ENCODE results near the gene BCL2L1.

Gene BCL2L1

DNA sequence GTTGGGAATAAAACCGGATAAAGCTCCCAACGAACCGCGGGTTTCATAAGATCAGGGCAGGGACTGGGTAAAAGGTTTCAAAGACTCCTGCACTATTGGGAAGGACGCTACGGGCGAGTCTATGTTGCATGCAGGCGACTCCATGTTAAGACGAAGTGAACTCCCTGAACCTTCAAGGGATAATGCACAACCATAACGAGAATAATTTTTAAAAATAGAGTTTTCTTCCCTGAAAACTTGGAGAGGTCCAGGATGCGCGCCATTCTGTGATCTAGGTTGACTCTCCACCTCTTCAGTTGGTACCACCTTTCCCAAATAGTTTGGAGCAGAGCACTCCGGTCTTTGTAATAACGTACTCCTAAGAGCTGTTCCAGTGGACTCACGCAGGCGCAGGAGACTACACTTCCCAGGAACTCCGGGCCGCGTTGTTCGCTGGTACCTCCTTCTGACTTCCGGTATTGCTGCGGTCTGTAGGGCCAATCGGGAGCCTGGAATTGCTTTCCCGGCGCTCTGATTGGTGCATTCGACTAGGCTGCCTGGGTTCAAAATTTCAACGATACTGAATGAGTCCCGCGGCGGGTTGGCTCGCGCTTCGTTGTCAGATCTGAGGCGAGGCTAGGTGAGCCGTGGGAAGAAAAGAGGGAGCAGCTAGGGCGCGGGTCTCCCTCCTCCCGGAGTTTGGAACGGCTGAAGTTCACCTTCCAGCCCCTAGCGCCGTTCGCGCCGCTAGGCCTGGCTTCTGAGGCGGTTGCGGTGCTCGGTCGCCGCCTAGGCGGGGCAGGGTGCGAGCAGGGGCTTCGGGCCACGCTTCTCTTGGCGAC, 16.3 kb upstream of the BCL2L1 start, which contains the start of gene TPX2:
Gene TPX2 (plus strand): TSS at position 562 of the 821 bp plus-strand sequence. CDS start 18,187 bp downstream, outside the sequence.
- H3K4me3 ChIP-seq (ENCODE audit: control insufficient read depth, low read depth, low read length): peak within 1 kb of the TSS; percentile 67
- TF ChIP-seq, protein P1, sequence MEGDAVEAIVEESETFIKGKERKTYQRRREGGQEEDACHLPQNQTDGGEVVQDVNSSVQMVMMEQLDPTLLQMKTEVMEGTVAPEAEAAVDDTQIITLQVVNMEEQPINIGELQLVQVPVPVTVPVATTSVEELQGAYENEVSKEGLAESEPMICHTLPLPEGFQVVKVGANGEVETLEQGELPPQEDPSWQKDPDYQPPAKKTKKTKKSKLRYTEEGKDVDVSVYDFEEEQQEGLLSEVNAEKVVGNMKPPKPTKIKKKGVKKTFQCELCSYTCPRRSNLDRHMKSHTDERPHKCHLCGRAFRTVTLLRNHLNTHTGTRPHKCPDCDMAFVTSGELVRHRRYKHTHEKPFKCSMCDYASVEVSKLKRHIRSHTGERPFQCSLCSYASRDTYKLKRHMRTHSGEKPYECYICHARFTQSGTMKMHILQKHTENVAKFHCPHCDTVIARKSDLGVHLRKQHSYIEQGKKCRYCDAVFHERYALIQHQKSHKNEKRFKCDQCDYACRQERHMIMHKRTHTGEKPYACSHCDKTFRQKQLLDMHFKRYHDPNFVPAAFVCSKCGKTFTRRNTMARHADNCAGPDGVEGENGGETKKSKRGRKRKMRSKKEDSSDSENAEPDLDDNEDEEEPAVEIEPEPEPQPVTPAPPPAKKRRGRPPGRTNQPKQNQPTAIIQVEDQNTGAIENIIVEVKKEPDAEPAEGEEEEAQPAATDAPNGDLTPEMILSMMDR (IDR thresholded peaks at IDR 0.05; ENCODE audit: control insufficient read depth, insufficient read depth, low read depth, low read length, missing control alignments): peak; percentile 21
- peak; percentile 86 for DNase-seq (ENCODE audit: low read depth)

DNA sequence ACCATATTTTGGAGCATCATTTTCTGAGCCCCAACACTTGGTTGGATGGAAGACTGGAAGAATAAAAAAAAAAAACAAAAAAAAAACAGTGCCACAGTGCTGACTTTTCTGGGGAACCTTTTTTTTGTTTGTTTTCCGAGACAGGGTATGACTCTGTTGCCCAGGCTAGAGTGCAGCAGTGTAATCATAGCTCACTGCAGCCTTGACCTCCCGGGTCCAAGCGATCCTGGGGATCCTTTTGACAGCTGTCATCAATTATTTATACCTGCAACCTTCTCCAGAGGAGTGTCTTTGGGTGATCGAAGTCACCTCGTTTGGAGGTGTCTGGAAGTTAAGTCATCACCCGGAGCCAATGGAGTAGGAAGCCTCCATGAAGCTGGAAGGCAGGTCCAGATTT, 8.7 kb upstream of the BCL2L1 start:
- no peak for DNase-seq (ENCODE audit: low read depth)
- TF ChIP-seq, protein P1 (IDR thresholded peaks at IDR 0.05; ENCODE audit: control insufficient read depth, insufficient read depth, low read depth, low read length, missing control alignments): no peak
- no peak overlapping the region for H3K4me3 ChIP-seq (ENCODE audit: control insufficient read depth, low read depth, low read length)

DNA sequence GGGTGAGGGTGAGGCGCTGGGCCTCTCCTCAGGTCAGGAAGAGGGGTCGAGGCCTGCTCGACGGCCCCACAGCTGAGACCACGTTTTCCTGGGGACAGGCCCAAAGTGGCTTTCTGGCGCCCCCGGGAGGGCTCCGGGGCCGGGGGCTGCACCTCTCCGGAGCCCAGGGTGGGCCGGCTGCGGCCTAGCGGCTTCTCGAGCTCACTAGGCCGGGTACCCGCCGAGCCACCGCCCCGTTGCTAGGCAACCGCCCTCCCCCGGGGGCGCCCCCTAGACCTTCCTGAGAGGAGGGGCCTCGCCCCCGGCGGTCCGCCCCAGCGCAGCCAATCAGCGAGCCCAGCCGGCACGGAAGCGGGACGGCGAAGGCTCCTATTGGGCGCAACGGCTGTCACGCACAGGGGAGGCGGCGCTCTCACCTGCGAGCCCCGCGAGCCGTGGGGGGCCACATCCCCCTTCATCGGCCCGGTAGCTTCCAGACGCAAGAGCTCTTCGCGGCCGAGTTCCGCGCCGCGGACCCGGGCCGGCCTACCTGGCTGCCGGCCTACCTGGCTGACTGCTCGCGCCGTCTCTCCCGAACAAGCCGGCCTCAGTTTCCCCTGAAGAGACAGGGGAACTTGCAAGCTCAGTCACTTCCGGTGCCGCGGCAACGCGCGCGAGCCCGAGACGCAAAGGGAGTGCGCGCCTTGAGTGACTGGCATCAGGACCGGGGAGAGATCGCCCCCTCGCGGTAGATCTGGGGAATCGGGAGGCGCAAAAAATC, 831 bp upstream of the BCL2L1 start:
- DNase-seq (ENCODE audit: low read depth): peak; percentile 93
- H3K4me3 ChIP-seq (ENCODE audit: control insufficient read depth, low read depth, low read length): peak overlapping the region; percentile 96
- TF ChIP-seq, protein P1 (IDR thresholded peaks at IDR 0.05; ENCODE audit: control insufficient read depth, insufficient read depth, low read depth, low read length, missing control alignments): peak; percentile 93

DNA sequence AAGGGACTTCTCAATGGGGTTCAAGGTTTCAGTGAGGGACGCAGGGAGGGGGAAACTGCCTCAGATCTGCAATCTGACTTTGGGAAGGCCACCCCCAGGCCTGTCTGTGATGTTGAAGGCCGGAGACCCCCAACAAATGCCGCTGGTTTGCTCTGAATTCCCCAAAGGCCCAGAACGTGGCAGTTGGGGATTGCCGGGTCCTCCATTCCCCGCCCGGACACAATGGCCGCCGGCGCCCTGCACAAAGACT, 326 bp upstream of the BCL2L1 start:
- H3K4me3 ChIP-seq (ENCODE audit: control insufficient read depth, low read depth, low read length): peak overlapping the region; percentile 96
- no peak for DNase-seq (ENCODE audit: low read depth)
- TF ChIP-seq, protein P1 (IDR thresholded peaks at IDR 0.05; ENCODE audit: control insufficient read depth, insufficient read depth, low read depth, low read length, missing control alignments): no peak

DNA sequence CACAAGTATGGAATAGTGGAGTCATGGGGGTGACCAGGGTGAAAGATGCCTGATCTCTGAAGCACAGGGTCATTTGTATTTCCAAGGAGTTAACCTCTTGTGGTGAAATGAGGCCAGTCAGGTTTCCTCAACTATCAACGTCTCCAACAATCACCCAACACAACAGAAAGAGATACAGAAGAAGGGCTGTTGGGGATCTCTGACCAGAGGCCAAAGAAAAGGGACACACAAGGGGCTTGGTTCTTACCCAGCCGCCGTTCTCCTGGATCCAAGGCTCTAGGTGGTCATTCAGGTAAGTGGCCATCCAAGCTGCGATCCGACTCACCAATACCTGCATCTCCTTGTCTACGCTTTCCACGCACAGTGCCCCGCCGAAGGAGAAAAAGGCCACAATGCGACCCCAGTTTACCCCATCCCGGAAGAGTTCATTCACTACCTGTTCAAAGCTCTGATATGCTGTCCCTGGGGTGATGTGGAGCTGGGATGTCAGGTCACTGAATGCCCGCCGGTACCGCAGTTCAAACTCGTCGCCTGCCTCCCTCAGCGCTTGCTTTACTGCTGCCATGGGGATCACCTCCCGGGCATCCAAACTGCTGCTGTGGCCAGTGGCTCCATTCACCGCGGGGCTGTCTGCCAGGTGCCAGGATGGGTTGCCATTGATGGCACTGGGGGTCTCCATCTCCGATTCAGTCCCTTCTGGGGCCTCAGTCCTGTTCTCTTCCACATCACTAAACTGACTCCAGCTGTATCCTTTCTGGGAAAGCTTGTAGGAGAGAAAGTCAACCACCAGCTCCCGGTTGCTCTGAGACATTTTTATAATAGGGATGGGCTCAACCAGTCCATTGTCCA, 1.0 kb downstream of the BCL2L1 start:
- TF ChIP-seq, protein P1 (IDR thresholded peaks at IDR 0.05; ENCODE audit: control insufficient read depth, insufficient read depth, low read depth, low read length, missing control alignments): no peak
- DNase-seq (ENCODE audit: low read depth): no peak
- peak overlapping the region; percentile 96 for H3K4me3 ChIP-seq (ENCODE audit: control insufficient read depth, low read depth, low read length)
